Measurements from ENCODE around the gene PDZD8.

GRCh38 chr10:117360994-117361667 is 14.1 kb downstream of the PDZD8 start:
- no peak for TF ChIP-seq CTCF (conservative IDR thresholded peaks at IDR 0.05 in 1 of 2, IDR thresholded peaks at IDR 0.05 in 1 of 2; ENCODE audit: low read depth in 1 of 2, low read length in 2 of 2)
- TF ChIP-seq EZH2 (IDR thresholded peaks at IDR 0.05; ENCODE audit: low read length, missing control alignments): no peak

Data from fibroblast of lung (primary cell).